ENCODE measurements around the gene TNNC1.

Gene TNNC1

DNA sequence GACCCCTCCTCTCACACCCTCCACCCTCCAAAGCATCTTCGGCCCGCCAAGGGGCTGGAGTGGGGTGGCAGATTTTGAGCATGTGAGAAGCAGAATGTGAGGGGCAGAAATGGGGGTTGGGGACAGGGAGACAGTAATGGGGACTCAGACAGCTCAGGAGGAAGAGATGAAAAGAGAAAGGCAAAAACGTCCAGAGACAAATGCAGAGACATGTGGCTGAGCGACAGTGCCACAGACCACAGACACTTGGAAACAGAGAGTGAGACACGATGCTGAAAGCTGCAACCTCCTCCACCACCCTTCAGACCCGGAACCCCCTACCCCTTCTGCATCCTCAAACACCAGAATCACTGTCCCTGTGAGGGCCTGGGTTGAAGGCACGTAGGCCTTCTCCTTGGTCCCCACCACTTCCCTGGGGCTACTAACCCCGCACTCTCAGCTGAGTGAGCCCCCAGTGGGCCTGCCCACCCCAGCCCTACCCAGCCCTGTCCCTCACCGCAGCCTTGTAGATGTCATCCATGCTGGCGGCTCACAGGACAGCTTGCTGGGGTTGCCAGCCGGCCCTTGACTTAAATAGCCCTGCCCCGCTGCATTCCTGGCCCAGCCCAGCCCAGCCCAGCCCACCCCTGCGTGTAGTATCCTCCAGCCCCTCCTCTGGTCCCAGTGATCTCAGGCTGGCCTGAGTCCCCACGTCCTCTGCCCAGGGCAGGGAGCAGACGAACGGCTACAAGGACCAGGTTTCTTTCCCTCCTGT is at the start of gene TNNC1:
Gene TNNC1, minus strand, starts transcription at position 546 of the 754 bp plus-strand sequence. Its CDS starts 26 bp downstream, at position 520.
- no peak for DNase-seq (ENCODE audit: low spot score)

DNA sequence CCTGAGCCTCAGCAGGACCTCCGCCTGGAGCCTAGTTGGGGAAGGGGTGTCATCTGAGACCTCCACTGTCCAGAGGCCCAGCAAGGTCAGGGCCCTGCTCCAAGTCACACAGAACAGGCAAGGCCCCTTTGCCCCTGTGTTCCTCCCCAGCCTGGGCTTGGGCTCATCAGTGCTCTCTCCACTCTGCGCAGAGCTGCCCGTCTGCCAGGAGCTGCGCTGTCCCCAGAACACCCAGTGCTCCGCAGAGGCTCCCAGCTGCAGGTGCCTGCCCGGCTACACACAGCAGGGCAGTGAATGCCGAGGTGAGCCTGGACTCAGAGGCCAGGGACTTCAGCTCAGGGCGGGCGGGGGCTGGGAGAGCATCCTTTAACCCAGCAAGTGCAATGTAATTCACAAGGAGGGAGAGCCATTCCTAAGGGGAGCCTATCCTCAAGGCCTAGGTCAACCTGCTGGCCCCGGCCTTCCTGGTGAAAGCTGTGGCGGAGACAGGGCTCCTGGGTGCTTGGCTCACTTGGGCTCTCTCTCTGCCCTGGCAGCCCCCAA is 49.0 kb upstream of the TNNC1 start:
- DNase-seq (ENCODE audit: low spot score): no peak

DNA sequence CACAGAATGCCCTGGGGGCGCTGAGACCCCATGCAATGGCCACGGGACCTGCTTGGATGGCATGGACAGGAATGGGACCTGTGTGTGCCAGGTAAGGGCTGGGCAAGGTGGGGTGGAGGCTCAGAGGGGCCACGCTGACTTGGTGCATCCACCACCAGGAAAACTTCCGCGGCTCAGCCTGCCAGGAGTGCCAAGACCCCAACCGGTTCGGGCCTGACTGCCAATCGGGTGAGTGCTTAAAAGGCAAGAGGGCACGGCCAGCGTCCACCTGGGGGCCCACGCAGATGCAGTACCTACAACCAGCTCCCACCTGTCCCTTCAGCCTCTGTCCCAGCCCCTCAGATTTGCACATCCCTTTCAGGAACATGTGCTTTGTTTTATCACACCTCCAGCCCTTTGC is 48.2 kb upstream of the TNNC1 start:
- DNase-seq (ENCODE audit: low spot score): no peak

DNA sequence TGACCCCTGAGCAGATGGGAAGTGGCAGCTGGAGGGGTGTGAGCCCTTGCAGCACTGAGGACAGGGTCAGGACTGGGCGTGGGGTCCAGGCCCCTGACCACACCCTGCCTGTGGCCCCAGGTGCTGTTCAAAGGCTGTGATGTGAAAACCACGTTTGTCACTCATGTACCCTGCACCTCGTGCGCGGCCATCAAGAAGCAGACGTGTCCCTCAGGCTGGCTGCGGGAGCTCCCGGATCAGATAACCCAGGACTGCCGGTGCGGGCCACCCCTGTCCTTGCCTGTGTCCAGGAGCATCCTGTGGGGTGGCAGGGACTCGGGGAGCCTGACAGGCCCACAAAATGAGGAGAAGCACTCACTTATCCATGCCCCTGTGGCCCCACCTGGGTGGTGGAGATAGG is 47.2 kb upstream of the TNNC1 start:
- DNase-seq (ENCODE audit: low spot score): no peak

DNA sequence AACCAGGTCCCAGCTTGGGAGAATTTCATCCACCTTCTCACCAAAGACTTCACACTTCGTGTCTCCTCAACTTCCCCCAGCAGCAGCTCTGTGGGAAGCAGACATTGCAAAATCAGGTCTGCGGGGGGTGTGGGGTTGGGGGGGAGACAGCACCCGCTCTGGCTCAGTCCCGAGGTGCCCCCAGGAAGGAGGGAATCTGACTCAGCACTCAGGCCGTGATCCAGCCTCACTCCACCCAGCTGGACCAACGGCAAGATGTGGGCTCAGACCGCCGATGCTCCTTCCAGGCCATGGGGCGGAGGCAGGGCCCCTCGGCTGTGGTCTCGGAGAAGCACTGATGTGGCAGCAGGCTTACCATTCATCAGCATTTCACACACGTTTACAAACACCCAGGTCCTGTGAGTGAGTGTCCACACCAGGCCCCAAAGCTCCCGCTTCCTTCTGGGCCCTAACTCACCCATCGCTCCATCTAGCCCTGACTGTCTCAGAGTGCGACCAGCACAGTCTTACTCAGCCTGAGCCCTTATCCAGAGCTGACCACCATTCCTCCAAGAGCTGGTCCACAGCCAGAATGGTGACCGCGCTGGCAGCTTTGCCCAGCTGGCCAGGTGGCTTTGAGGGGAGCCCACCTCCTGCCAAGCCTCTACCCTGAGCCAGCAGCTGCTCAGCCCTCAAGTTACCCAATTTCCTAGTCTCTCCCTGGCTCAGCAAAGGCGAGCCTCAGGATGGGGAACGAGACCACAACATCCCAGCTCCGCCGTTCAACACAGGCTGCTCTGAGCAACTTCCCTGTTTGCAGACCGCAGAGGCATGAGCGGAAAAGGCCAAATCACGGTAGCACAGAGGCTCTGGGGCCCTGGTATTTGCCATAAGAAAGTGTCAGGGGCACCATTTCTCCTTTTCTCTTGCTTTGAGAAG is 44.6 kb upstream of the TNNC1 start:
- peak; percentile 87 for DNase-seq (ENCODE audit: low spot score)

DNA sequence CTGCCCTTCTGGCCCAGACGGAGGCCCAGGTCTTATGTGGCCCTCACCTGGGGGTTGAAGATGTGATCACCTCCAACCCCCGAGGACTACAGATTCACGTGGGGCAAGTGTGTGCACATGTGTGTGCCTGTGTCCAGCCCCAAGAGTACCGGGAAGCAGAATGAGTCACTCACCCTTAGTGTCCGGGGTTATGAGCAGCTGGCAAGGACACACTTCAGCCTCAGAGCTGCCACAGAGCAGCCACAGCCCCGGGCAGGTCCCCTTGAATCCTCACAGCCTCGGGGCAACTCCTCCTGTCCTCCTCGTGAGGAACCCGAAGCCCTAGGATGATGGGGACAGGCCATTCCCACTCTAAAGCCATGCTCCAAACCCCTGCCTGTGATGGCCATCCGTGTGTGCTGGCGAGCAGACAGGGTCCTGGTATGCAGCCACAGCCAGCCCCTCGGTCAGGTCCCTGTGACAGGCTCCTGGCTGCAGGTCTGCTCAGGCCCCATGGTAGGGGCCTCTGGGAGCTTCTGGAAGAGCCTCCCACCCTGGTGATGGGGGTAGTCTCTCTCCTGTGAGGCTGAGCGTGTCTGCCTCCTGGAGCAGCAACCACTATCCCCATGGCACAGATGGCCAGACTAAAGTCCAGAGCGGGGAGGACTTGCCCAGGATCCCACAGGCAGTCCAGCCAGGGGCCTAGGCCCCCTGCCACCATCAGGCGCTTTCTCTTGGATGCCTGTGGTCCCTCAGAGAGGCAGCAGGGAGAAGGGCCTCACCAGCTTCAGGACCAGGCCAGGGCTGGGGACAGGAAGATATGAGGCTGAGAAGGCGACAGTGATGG is 42.1 kb upstream of the TNNC1 start:
- DNase-seq (ENCODE audit: low spot score): peak; percentile 80

DNA sequence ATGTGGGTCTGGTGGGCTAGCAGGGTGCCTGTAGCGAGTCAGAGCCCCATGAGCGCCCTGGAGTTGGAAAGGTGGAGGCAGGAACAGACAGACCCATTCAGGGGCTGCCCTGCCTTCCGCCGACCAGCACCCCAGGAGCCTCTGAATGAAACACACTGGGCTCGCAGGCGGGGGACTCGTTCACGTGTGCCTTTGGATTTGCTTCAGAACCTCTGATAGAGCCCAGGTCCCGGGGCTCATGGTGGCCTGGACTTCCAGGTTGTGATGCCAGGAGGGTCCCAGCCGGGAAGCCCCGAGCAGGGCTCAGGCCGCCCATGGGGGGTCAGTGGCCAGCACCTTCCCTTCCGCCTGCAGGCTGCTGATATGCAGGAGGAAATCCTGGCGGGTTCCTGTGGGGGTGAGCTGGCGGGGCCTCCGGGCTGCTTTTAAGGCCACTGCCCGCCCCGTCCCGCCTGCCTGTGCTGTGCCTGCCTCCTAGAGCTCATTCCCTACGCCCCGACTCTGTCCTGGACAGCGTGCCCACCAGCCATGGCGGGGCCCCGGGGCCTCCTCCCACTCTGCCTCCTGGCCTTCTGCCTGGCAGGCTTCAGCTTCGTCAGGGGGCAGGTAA is 41.1 kb upstream of the TNNC1 start, which contains the start of gene STAB1:
Gene STAB1, plus strand, starts transcription at position 453 of the 610 bp plus-strand sequence. Its CDS starts 76 bp downstream, at position 529.
- no peak for DNase-seq (ENCODE audit: low spot score)

DNA sequence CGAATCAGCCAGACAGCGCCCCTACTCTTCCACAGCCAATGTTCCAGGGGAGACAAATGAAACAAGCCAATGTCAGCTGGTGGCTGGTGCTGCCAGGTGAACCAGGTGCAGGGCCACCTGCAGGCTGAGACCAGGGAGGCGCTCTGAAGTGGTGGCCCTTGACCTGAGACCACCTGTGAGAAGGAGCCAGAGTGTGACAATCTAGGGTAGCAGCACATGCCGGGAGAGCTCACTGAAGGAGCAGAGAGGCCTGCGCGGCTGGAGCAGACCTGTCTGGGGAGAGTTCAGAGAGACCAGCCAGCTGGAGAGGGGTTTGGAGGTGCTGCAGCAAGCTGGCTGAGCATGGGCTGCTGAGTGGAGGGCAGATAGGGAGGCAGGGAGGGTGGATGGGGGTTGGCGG is 40.6 kb upstream of the TNNC1 start:
- DNase-seq (ENCODE audit: low spot score): no peak

DNA sequence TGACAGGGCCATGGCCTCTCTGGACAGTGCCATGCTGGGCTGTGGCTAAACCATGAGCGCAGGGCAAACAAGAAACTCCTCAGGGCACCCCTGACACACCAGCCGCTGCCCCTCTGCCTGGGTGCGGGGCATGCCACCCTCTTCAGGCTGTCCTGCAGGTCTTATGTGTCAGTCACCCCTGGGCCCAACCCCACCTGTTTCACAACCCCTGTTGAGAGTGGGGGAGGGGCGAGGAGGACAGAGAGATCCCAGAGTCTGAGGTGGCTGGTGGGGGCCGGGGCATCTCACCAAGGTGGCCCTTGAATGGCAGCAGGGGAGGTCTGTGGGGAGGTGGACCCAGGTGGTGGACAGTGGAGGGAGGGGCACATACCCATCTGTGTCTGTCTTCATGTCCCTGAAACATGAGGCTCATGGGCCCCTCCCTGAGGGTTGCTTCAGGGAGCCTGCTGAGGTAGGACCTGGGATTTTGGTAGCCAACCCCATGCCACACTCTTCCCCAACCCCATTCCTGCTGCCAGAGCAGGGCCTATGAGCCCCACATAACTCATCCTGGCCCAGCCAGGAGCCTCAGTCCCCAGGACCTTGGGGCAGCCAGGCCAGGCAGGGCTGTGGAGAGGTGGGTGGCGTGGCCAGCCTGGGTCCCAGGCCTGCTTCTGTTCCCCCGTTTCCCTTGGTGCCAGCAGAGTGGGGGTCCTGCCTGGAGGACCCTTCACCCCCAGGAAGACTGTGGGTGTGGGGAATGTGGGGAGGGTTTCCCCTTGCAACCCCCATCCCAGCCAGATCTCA is 39.6 kb upstream of the TNNC1 start:
- no peak for DNase-seq (ENCODE audit: low spot score)

DNA sequence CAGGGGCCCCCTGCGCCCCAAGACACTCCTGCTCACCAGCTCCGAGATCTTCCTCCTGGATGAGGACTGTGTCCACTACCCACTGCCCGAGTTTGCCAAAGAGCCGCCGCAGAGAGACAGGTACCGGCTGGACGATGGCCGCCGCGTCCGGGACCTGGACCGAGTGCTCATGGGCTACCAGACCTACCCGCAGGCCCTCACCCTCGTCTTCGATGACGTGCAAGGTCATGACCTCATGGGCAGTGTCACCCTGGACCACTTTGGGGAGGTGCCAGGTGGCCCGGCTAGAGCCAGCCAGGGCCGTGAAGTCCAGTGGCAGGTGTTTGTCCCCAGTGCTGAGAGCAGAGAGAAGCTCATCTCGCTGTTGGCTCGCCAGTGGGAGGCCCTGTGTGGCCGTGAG is 38.2 kb upstream of the TNNC1 start:
- DNase-seq (ENCODE audit: low spot score): no peak

DNA sequence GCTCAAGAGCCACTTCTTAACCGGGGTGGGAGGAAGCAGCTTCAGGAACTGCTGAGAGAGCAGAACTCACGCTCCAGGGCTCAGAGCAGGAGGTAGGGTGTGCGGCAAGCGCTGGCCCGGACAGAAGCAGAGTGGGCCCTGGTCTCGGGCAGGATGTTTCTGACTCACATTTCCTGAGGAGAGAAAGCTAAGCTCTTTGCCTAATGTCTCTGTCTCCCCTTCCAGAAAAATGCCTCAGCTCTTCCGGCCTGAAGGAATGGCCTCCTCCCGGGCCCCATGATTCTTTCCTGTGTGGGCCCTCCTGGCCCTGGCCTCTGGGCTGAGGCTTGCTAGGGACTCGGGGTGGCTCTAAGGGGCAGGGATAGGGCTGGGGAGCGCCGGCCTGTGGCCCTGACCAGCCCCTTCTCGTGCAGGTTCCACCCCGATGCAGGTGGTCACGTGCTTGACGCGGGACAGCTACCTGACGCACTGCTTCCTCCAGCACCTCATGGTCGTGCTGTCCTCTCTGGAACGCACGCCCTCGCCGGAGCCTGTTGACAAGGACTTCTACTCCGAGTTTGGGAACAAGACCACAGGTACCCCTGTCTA is 37.2 kb upstream of the TNNC1 start:
- DNase-seq (ENCODE audit: low spot score): no peak

DNA sequence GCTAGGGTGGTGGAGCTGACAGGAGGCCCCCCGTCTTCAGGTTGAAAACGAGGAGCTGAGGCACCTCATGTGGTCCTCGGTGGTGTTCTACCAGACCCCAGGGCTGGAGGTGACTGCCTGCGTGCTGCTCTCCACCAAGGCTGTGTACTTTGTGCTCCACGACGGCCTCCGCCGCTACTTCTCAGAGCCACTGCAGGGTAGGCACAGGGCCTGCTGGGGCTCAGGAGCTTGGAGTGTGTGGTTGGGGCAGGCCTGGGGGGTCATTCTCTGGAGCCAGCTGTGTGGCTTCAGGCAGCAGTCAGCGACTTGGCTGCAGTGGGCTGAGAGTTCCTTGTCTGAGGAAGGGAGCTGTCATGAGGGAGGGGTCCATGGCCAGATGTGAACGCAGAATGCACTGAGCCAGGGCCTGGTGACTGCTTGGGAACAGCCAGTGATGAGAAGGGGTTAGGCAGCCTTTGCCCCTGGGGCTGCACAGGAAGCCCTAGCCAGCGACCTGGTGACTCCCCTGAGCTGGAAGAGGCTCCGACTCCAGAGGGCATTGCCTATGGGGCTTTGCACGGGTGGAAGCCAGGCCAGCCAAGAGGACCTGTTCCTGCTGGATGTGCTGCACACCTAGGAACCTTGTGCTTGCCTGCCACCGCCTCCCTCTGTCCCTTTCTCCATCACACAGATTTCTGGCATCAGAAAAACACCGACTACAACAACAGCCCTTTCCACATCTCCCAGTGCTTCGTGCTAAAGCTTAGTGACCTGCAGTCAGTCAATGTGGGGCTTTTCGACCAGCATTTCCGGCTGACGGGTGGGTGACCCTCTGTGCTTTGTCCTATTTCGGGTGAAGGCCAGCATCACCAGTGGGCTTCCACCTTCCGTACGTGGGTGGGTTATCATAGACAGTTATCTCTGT is 36.4 kb upstream of the TNNC1 start:
- DNase-seq (ENCODE audit: low spot score): no peak

DNA sequence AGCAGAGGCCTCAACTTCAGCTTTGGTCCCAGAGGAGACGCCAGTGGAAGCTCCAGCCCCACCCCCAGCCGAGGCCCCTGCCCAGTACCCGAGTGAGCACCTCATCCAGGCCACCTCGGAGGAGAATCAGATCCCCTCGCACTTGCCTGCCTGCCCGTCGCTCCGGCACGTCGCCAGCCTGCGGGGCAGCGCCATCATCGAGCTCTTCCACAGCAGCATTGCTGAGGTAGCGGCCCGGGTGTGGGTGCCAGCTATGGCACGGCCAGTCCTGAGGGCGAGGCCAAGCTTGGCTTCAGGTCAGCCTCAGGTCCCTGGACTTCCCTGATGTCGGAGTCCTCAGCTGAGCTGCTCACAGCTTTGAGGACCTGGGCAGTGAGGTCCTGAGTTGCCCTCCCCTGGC is 35.6 kb upstream of the TNNC1 start:
- DNase-seq (ENCODE audit: low spot score): no peak

DNA sequence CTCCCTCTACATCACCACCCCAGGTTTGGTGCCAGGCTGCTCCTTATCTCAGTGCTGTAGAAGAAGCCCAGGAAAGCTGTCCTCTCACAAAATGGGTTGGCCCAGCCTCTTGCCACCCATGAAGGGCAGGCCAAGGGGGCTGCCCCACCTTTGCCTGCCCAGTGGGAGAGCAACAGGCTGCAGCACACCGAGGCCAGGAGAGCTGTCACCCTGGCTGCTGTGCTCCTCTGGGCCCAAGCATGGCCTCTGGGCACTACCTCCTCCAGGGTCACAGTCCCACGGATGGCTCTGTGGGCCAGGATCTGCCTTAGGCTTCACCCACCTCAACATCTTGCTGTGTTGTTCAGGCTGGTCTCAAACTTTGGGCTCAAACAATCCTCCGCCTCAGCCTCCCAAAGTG is 34.9 kb upstream of the TNNC1 start:
- no peak for DNase-seq (ENCODE audit: low spot score)

DNA sequence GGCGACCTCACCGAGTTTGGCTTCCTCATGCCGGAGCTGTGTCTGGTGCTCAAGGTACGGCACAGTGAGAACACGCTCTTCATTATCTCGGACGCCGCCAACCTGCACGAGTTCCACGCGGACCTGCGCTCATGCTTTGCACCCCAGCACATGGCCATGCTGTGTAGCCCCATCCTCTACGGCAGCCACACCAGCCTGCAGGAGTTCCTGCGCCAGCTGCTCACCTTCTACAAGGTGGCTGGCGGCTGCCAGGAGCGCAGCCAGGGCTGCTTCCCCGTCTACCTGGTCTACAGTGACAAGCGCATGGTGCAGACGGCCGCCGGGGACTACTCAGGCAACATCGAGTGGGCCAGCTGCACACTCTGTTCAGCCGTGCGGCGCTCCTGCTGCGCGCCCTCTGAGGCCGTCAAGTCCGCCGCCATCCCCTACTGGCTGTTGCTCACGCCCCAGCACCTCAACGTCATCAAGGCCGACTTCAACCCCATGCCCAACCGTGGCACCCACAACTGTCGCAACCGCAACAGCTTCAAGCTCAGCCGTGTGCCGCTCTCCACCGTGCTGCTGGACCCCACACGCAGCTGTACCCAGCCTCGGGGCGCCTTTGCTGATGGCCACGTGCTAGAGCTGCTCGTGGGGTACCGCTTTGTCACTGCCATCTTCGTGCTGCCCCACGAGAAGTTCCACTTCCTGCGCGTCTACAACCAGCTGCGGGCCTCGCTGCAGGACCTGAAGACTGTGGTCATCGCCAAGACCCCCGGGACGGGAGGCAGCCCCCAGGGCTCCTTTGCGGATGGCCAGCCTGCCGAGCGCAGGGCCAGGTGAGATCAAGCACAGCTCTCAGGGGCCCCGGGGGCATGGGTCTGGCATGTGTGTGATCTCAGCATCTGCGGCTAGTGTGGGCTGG is 34.2 kb upstream of the TNNC1 start:
- DNase-seq (ENCODE audit: low spot score): no peak

DNA sequence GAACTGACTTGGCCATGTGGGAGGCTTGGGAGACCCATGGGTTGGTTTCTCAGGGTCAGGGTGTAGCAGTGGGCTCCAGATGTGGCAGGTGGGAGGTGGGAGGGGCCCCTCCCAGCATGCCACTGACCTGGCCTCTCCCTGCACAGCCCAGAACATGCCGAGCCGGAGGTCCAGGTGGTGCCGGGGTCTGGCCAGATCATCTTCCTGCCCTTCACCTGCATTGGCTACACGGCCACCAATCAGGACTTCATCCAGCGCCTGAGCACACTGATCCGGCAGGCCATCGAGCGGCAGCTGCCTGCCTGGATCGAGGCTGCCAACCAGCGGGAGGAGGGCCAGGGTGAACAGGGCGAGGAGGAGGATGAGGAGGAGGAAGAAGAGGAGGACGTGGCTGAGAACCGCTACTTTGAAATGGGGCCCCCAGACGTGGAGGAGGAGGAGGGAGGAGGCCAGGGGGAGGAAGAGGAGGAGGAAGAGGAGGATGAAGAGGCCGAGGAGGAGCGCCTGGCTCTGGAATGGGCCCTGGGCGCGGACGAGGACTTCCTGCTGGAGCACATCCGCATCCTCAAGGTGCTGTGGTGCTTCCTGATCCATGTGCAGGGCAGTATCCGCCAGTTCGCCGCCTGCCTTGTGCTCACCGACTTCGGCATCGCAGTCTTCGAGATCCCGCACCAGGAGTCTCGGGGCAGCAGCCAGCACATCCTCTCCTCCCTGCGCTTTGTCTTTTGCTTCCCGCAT is 33.4 kb upstream of the TNNC1 start:
- no peak for DNase-seq (ENCODE audit: low spot score)

DNA sequence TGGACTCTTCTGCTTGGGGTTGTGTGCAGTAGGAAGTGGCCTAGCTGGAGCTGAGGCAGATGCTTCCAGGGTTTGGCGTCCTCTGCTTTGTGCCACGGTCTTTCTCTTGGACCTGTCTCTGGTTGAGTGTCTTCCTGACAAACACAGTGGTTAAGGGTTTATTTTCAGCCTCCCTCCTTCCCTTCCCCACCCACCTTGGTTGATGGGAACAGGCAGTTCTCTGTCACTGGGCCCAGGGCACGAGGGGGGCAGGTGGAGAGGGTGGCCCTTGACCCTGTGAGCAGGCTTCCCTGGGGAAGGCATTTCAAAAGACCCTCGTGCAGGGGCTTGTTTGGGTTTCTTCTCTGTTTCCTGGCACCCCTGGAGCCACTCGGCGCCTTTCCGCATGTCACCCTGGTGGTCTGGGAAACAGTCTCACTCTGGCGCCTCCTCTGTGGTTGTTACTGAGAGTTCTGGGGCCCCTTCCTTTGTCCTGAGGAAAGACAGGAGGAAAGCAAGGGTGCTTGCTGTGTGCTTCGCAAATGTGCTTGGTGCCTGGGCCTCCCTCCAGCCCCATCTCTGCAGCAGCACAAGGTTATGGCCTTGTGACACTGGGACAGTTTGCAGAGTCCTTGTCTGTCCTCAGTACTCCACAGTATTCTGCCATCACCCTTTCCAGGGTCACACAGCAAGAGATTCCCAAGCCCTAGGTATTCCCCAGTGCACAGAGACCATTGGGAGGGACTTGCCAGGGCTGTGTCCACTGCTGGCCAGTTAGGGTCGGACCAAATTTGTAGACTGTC is 31.0 kb upstream of the TNNC1 start:
- DNase-seq (ENCODE audit: low spot score): no peak

Measured in AG08395 (cell line).